Measurements from ENCODE around the gene ATP5PD.

The ATP5PD gene

GRCh38 chr17:75084039-75084660 lies 37.4 kb upstream of the ATP5PD start:
- TF ChIP-seq, protein P1, sequence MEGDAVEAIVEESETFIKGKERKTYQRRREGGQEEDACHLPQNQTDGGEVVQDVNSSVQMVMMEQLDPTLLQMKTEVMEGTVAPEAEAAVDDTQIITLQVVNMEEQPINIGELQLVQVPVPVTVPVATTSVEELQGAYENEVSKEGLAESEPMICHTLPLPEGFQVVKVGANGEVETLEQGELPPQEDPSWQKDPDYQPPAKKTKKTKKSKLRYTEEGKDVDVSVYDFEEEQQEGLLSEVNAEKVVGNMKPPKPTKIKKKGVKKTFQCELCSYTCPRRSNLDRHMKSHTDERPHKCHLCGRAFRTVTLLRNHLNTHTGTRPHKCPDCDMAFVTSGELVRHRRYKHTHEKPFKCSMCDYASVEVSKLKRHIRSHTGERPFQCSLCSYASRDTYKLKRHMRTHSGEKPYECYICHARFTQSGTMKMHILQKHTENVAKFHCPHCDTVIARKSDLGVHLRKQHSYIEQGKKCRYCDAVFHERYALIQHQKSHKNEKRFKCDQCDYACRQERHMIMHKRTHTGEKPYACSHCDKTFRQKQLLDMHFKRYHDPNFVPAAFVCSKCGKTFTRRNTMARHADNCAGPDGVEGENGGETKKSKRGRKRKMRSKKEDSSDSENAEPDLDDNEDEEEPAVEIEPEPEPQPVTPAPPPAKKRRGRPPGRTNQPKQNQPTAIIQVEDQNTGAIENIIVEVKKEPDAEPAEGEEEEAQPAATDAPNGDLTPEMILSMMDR (IDR thresholded peaks at IDR 0.05; ENCODE audit: low read depth, low read length), result no peak
- H3K4me3 ChIP-seq (ENCODE audit: low read depth, low read length), result no peak overlapping the region
- peak; percentile 53 for DNase-seq (ENCODE audit: low read depth, low spot score)
- in situ Hi-C loops (cut with HindIII; ENCODE audit: low sequenced_read_pairs), result no loop called here

DNA sequence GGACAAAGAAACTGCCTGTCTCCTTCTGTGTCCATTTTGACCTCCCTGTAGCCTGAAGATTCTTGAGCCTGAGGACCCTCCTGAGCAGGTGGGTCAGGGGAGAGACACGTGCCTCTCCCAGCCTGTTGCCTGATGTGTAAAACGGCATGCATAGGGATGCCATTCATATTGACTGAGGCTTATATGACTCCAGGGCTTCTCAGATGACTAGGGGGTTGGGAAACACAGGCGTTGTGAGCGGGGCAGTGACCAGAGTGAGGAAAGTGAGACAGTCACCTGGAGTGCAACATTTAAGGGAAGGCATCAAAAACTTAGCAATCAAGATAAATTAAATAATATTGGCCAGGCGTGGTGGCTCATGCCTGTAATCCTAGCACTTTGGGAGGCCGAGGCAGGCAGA lies 35.9 kb upstream of the ATP5PD start:
- H3K4me3 ChIP-seq (ENCODE audit: low read depth, low read length), result no peak overlapping the region
- TF ChIP-seq, protein P1 (IDR thresholded peaks at IDR 0.05; ENCODE audit: low read depth, low read length), result no peak
- no peak for DNase-seq (ENCODE audit: low read depth, low spot score)
- in situ Hi-C loops (cut with HindIII; ENCODE audit: low sequenced_read_pairs), result no loop called here

DNA sequence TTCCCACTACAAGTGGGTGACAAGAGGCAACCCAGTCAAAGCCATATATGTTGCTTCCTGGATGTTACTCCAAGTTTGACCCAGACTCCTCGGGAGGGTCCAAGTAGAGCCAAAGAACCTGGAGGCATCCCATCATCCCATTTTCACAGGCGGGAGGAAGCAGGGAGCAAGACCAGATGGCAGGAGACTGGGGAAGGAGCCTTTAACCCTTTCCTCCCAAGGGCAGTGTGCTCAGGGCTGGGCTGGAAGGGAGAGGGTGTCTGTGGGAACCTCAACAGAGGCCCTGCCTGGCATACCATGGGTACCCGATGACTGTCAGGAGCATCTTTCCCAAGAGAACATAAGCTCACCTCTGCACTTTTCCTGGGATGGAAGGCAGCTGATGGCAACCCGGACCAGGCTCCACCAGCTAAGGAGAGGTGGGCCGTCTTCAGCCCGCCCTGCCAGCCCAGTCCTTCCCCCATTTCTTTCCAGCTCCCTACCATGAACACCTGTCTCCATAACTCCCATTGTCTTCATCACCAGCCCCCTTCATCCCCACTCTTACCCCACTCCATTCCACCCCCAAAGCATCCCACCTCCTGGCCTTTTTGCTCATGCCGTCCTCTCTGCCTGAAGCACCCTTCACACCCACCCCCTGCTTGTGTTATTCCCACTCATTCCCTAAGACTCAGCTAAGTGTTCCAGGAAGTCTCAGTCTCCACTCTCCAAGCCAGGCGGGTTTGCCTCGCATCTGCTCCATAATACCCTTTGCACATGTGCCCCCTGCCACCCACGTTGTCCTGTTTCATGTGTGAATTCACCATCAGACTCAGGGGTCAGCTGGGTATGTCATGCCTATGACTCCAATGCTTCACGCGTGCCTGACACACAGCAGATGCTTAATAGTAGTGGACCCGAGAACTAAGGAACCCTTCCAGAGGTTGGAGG lies 35.1 kb upstream of the ATP5PD start:
- H3K4me3 ChIP-seq (ENCODE audit: low read depth, low read length), result no peak overlapping the region
- in situ Hi-C loops (cut with HindIII; ENCODE audit: low sequenced_read_pairs), result no loop called here
- DNase-seq (ENCODE audit: low read depth, low spot score), result no peak
- TF ChIP-seq, protein P1 (IDR thresholded peaks at IDR 0.05; ENCODE audit: low read depth, low read length), result no peak

DNA sequence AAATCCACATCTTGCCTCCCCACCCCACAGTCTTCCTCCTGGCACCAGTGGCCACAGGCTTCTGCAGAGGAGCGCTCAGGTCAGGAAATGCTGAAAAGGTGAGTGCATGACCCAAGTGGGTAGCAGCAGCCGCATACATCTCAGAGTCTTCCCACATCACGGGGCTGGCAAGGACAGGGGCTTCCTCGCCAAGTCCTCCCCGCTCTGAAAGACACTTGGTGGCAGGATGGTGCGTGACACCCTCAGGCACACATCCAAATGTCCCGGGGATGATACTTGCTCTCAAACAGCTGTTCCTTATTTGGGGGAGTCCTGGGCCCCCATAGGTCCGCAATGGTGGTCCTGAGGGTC lies 32.2 kb upstream of the ATP5PD start:
- in situ Hi-C loops (cut with HindIII; ENCODE audit: low sequenced_read_pairs), result no loop called here
- H3K4me3 ChIP-seq (ENCODE audit: low read depth, low read length), result no peak overlapping the region
- no peak for DNase-seq (ENCODE audit: low read depth, low spot score)
- TF ChIP-seq, protein P1 (IDR thresholded peaks at IDR 0.05; ENCODE audit: low read depth, low read length), result no peak

DNA sequence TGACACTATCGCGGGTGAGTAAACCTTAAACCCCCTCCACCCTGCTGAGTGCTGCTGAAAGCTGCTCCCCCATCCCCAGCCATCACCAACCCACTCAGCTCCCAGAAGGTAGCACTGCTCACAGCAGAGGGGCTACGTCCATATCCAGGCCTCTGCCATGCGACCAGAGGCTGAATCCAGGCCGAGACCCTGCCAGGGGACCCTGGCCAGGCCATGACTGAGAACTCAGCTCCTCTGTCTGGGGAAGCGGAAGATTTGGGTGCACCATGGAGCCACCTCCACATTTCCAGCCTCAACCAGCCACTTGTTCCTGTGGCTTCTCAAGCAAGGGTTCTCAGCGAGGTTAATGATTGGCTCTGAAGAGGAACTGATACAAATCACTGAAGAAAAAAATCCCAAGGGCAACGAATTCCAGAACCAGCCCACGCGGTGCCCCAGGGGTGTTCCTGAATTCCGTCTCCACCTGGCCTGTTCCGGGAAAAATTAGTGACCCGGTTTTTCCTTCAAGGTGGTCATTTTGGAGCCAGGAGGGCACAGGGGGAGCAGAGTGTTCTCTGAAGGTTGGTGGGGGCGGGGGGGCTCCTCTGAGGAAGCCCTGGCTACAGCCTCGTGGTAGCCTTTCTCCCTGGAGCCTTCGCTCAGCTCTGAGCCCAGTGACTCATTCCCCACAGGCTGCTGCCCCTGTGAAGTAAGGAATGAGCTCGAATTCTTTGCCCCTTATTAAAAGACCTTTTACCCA lies 31.7 kb upstream of the ATP5PD start:
- no peak overlapping the region for H3K4me3 ChIP-seq (ENCODE audit: low read depth, low read length)
- in situ Hi-C loops (cut with HindIII; ENCODE audit: low sequenced_read_pairs), result no loop called here
- TF ChIP-seq, protein P1 (IDR thresholded peaks at IDR 0.05; ENCODE audit: low read depth, low read length), result no peak
- DNase-seq (ENCODE audit: low read depth, low spot score), result peak; percentile 76

GRCh38 chr17:75077496-75078283 lies 30.9 kb upstream of the ATP5PD start:
- in situ Hi-C loops (cut with HindIII; ENCODE audit: low sequenced_read_pairs), result no loop called here
- no peak overlapping the region for H3K4me3 ChIP-seq (ENCODE audit: low read depth, low read length)
- TF ChIP-seq, protein P1 (IDR thresholded peaks at IDR 0.05; ENCODE audit: low read depth, low read length), result peak; percentile 14
- DNase-seq (ENCODE audit: low read depth, low spot score), result peak; percentile 32

Measured in astrocyte of the spinal cord (primary cell).